HFF-Myc (cell line): ENCODE data around the gene MAP4.

Source experiments
- DNase-seq: peaks from one replicate; pipeline ENCODE4 v3.0.0-alpha.2; 2011; ENCODE audit warnings: low read depth; ENCODE audit errors: extremely low read depth
- H3K4me3 ChIP-seq: replicated peaks from 2 replicates; pipeline ENCODE4 v1.5.1; 2011; ENCODE audit warnings: low read depth, mild to moderate bottlenecking, control low read depth, low read length
- TF ChIP-seq, protein P1 (sequence below): IDR thresholded peaks from 2 replicates; pipeline ENCODE4 v1.5.1; 2012; ENCODE audit warnings: mild to moderate bottlenecking, low read depth, low read length, control low read depth; ENCODE audit errors: missing control alignments

The MAP4 gene

DNA sequence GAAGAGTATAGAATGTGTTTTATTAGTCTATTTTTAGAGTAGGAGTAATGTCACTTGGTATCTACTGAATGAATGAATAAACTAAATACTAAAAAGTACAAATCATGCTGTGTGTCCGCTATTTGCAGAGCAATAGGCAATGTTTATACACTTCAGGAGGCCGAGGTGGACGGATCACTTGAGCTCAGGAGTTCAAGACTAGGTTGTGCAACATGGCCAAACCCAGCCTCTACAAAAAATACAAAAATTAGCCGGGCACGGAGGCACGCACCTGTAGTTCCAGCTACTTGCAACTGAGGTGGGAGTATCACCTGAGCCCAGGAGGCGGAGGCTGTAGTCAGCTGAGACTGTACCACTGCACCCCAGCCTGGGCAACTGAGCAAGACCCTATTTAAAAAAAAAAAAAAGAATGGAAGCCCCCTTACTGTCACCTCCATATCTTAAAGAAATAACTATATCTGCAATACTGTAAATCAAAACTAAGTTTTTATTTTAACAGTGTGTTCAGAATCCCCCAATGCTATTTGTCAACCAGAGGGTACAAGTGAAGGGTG, 114.9 kb downstream of the MAP4 start:
- no peak overlapping the region for H3K4me3 ChIP-seq
- DNase-seq: no peak
- TF ChIP-seq, protein P1, sequence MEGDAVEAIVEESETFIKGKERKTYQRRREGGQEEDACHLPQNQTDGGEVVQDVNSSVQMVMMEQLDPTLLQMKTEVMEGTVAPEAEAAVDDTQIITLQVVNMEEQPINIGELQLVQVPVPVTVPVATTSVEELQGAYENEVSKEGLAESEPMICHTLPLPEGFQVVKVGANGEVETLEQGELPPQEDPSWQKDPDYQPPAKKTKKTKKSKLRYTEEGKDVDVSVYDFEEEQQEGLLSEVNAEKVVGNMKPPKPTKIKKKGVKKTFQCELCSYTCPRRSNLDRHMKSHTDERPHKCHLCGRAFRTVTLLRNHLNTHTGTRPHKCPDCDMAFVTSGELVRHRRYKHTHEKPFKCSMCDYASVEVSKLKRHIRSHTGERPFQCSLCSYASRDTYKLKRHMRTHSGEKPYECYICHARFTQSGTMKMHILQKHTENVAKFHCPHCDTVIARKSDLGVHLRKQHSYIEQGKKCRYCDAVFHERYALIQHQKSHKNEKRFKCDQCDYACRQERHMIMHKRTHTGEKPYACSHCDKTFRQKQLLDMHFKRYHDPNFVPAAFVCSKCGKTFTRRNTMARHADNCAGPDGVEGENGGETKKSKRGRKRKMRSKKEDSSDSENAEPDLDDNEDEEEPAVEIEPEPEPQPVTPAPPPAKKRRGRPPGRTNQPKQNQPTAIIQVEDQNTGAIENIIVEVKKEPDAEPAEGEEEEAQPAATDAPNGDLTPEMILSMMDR: no peak

DNA sequence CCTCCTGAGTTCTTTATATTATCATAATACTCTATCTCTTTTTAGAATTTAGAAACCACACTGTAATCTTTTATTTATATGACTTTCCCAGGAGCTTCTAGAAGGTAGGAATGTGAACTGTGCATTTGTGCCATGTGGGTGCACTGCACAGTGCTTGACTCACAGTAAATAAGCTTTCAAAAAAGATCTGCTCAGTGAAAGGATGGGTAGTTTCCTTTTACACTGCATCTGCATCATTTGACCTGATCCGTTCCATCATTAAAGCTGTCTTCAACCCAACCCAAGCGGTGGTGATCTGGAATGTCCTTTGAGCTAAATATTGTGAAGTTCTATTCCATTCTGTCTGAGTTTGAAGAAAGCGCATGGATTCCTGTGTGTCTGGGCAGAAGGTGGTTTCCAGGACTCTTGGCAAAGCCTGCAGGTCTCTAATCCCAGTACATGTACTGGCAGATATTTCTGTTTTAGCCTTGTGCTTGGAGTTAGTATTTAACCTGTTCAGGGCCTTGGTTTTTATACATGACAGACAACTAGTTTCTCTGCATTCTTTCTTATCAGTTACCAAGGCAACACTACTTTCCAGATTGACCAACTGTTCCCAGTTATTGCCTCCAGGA, 116.6 kb downstream of the MAP4 start:
- TF ChIP-seq, protein P1: no peak

DNA sequence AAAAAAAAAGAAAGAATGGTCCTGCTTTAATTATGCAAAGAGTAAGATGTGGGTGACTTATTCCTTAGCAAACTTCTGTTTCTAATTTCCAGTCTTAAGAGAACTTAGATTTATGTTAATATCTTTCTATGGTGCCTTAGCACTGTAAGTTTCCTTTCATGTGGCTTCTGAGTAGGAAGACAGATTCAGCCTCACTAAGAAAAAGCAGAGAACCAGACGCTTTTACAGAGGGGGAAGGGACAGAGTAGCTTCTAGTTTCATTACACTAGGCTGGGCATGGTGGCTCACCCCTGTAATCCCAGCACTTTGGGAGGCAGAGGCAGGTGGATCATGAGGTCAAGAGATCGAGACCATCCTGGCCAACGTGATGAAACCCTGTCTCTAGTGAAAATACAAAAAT, 118.3 kb downstream of the MAP4 start:
- TF ChIP-seq, protein P1: no peak
- no peak for DNase-seq
- no peak overlapping the region for H3K4me3 ChIP-seq

More for the DNA sequence above, 116.6 kb downstream of the MAP4 start:
- no peak overlapping the region for H3K4me3 ChIP-seq
- no peak for DNase-seq

DNA sequence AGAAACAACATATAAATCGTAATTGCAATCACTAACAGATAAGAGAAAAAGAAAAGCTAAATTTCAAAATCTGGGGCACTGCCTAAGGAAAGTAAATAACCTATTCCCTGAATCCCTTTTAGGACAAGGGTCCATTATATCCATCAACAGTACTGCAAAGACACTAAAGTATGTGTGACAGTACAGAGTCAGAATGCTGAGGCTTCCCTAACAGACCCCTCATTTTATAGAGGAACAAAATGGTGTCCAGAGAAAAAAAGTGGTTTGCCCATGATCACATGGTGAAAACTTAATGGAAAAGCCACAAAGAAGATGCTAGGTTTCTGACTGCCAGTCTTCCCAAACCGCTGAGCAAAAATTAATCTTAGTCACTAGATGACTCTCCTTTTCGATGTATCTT, 119.5 kb downstream of the MAP4 start:
- no peak overlapping the region for H3K4me3 ChIP-seq
- TF ChIP-seq, protein P1: no peak
- DNase-seq: no peak

DNA sequence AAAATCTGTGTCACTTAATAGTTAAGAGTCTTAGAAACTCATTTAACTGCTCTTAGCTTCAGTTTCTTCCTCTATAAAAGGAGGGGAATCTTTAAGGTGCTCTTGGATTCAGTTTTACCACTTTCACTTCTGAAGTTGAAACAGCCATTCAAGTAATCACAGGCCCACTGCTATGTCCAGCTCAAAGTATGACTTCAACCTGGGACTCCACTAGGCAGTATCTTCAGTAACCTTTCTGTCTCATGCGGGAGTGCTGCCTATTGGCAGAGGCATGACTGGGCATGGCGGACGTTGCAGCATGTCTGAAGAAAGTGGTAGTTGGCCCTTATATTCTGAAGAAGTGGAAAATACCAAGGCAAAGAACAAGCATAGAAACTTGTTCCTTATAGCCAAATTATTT, 121.0 kb downstream of the MAP4 start:
- H3K4me3 ChIP-seq: no peak overlapping the region
- TF ChIP-seq, protein P1: no peak
- no peak for DNase-seq

DNA sequence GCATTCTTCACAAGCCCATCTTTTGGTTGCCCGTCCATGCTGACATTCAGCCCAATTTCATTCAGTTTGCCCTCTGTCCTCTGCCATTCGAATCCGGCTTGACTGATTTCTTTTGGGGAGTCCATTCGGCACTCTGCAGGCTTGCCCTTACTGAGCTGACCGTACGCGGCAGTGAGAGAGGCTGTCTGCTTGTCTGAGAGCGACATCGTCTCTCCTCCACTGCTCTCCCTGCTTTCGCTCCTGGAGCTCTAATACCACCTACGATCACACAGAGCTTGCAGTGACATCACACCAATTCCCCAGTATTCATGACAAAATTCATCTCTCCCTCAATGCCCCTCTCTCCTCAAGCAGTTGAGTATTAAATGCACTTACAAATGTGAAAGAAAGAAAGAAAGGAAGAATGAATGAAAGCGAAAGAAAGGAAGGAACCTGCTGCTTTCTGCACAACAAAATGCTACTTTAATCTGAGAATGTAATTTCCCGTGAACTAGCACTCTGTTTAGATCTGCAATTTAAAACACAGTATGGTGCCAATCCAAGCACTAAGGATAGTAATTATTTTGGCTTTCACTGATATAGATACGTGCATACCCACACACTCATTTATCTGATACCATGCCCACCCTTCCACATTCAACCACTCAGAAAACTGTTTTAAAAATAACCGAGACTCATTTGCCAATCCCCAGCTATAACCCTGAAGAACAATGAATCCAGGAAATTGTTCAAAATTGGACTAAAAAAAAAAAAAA, 123.8 kb downstream of the MAP4 start:
- TF ChIP-seq, protein P1: no peak
- DNase-seq: no peak
- no peak overlapping the region for H3K4me3 ChIP-seq
